ENCODE results near the gene JAZF1.

DNA sequence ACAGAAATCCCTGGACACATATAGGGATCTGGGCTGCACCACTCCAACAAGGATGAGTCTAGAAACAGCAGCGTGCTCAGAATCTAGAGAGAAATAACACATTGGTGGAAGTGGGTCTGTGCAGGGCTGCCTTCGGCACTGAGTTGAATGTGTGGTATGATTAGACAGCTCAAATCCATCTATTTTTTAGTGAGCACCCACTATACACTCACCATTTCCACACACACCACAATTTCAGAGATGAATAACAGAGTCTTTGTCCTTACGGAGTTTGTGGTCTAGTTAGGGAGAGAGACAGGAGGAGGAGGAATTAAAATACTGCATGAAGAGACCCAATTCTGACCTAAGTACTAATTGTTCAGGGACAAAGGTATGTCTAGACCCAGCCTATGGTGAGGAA, 44.2 kb downstream of the JAZF1 start:
- TF ChIP-seq POLR2AphosphoS5 (IDR thresholded peaks at IDR 0.05; ENCODE audit: low read depth, low read length): no peak
- no peak for TF ChIP-seq CTCF (IDR thresholded peaks at IDR 0.05 in 2 of 3, conservative IDR thresholded peaks at IDR 0.05 in 1 of 3; ENCODE audit: borderline replicate concordance in 1 of 3, insufficient read depth in 1 of 3, low read depth in 2 of 3, low read length in 2 of 3)
- no peak for TF ChIP-seq SRF (IDR thresholded peaks at IDR 0.05; ENCODE audit: low read depth)
- TF ChIP-seq POLR2A (IDR thresholded peaks at IDR 0.05; ENCODE audit: borderline replicate concordance, extremely low read depth, insufficient read depth, insufficient read length): no peak
- no peak for TF ChIP-seq YY1 (IDR thresholded peaks at IDR 0.05; ENCODE audit: extremely low read depth, insufficient replicate concordance, low read depth, low read length)
- no peak for TF ChIP-seq EZH2 (IDR thresholded peaks at IDR 0.05)
